ENCODE measurements around the gene UXT. TPM values are rescaled to one million over a fixed set of nuclear protein-coding genes. Genes with fewer than 3 reads are reported as not detected.
"Not testable (repeated sequence)": the region's sequence is repeated elsewhere in the genome, so short reads cannot be mapped to it uniquely, and the experiment has no call there.

Gene UXT, protein sequence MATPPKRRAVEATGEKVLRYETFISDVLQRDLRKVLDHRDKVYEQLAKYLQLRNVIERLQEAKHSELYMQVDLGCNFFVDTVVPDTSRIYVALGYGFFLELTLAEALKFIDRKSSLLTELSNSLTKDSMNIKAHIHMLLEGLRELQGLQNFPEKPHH
- 176 TPM for total RNA-seq

DNA sequence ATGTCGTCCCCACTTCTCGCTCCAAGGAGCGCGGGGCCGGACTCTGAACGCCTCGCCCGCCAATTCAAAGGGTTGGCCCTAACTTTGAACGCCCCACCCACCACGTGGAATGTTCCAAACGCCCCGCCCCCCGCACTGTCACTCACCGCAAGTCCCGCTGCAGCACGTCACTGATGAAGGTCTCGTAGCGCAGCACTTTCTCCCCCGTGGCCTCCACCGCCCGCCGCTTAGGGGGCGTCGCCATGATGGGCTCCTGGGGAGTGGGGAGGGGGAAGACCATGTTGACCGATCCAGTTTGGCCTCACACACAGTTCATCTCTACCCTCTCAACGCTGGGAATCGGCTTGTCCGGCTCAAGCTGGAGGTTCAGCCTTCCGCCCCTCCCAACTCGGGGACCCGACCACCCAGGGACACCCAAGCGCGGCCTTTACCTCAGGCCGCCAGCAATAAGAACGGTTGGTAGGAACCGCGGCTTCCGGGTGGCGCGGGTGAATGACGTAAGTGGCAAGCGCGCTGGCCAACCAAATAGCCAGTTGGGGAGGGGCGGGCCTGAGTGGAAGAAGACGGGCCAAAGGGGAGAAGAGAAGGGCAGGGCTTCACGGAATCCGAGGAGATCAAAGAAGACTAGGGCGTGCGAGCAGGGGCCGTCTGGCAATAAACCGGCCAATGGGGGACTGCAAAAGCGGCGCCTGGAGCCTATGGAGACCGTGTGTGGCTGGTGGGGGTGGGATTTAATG lies at the start of gene UXT:
Gene UXT (minus strand): TSS at position 497 of the 737 bp plus-strand sequence. CDS start 253 bp downstream, at position 244.
- H3K27me3 ChIP-seq (ENCODE audit: insufficient read depth, low read length), result no peaks in the 10 kb centered on the region
- H3K9me3 ChIP-seq (ENCODE audit: low read depth, low read length), result no peaks in the 10 kb centered on the region
- peaks cover 15% of the 10 kb centered on the region for H3K4me1 ChIP-seq (ENCODE audit: insufficient read depth, low read length)
- peak within 1 kb of the TSS; percentile 66 for H3K4me3 ChIP-seq (ENCODE audit: low read length)

DNA sequence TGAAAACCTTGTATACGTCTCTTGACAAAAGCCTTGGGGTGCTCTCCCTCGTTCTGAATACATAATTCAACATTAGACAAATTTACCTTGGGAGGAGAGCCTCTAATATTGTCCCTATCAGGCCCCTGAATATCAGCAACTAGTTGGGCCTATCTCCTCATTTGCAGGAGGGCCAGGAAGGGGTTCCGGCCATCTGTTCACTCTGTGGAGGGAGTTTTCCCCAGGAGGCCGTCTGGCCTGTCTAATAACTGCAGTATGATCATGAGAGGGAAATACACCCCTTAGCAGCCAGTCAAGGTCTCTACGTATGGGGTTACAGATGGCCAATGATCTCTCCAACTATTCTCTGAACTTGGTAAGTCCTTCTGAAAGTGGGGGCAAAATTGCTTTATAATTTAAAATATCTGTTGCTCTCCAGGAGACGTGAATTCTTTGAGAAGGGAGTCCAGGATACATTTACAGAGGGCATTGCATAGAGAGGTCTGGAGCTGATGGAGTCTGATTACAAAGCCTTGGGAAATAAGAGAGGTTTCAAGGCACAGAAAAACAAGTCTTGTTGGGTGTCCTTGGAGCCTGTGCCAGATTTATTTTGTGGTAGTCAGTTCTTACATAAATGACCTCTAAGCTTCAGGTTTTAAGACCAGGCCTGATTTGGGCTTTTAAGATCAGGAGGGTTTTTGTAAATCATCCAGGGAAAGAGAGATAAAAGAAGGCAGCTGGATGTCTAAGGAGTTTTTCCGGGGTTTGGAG lies 48.2 kb upstream of the UXT start:
- Histone ChIP-seq H3K27me3 (ENCODE audit: insufficient read depth, low read length) (no peaks in the 10 kb centered on the region), H3K4me1 (ENCODE audit: insufficient read depth, low read length) (no peaks in the 10 kb centered on the region), H3K4me3 (ENCODE audit: low read length) (no peak overlapping the region), H3K9me3 (ENCODE audit: low read depth, low read length) (no peaks in the 10 kb centered on the region)

DNA sequence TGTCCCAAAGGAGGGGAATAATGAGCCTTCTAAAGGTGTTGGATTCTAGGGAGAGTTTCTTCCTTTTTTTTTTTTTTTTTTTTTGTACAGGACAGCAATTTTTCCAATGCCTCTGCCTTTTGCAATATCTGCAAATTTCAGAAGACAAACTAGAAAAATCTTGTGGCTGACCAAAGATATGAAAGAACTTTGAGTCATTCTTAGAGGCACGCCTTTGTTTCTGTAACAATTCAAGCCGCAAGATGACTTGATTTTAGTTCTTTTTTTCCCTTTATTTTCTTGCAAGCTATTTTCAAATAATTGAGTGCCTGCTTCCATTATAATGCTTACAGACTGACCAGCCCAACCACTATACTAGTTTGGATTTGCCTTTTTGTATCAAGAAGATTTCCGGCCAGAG lies 47.6 kb upstream of the UXT start:
- H3K4me1 ChIP-seq (ENCODE audit: insufficient read depth, low read length), result no peaks in the 10 kb centered on the region
- H3K4me3 ChIP-seq (ENCODE audit: low read length), result no peak overlapping the region
- H3K9me3 ChIP-seq (ENCODE audit: low read depth, low read length), result no peaks in the 10 kb centered on the region
- H3K27me3 ChIP-seq (ENCODE audit: insufficient read depth, low read length), result no peaks in the 10 kb centered on the region

DNA sequence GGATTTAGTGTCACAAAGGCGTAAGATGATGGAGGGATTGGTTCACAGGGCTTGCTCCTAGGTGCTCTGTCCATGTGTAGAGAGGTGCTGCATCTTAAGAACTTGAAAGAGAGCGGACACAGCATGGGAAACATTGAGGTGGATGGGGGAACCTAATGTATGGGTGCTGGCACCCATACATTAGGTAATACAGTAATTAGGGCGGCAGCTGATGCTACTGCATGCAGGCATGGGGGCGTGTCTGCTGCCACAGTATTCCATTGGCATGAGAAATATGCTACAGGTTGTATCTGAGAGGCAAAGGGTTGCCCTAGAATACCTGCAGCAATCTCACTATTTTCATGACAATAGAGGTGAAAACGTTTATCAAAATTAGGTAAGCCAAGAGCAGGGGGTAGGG lies 45.8 kb upstream of the UXT start:
- Histone ChIP-seq H3K4me1 (ENCODE audit: insufficient read depth, low read length) (no peaks in the 10 kb centered on the region), H3K27me3 (ENCODE audit: insufficient read depth, low read length) (no peaks in the 10 kb centered on the region), H3K4me3 (ENCODE audit: low read length) (no peak overlapping the region), H3K9me3 (ENCODE audit: low read depth, low read length) (no peaks in the 10 kb centered on the region)

DNA sequence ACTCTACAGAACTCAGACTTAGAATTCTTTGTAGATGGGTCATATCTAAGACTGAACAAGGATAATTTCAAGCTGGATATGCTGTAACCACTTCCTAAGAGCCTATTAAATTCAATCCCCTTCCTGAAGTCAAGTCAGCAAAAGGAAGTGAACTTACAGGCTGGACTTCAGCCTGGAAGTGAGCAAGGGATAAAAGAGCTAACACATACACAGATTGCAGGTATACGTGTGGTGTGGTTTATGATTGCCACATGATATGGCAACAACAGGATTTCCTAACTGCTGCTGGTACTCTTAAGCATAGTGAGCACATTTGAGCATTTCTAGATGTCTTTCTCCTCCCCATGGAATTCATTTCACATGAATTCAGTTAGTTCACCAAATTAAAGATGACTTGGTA lies 38.2 kb upstream of the UXT start:
- H3K9me3 ChIP-seq (ENCODE audit: low read depth, low read length), result no peaks in the 10 kb centered on the region
- H3K4me1 ChIP-seq (ENCODE audit: insufficient read depth, low read length), result no peaks in the 10 kb centered on the region
- H3K27me3 ChIP-seq (ENCODE audit: insufficient read depth, low read length), result no peaks in the 10 kb centered on the region

DNA sequence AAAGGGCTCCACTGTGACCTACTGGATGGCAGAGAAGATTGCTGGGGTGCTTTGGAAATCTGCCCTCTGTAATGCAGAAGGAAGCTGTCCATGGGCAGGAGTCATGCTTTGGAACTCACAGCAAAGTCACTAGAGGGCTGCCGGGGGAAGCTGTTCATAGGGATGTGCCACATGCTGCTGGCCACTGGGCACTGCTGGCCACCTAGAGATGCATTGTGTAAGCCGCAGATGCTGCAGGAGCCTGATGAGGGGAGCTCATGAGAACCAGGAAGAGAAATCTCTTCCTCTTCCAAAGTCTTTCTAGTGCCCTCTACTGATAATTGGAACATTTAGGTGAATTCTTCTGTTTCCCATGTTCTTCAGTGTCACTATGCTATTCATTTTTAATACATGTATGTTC lies 31.2 kb upstream of the UXT start:
- Histone ChIP-seq H3K4me1 (ENCODE audit: insufficient read depth, low read length) (no peaks in the 10 kb centered on the region), H3K9me3 (ENCODE audit: low read depth, low read length) (no peaks in the 10 kb centered on the region), H3K27me3 (ENCODE audit: insufficient read depth, low read length) (no peaks in the 10 kb centered on the region), H3K4me3 (ENCODE audit: low read length) (no peak overlapping the region)

More for the DNA sequence above, 38.2 kb upstream of the UXT start:
- no peak overlapping the region for H3K4me3 ChIP-seq (ENCODE audit: low read length)

DNA sequence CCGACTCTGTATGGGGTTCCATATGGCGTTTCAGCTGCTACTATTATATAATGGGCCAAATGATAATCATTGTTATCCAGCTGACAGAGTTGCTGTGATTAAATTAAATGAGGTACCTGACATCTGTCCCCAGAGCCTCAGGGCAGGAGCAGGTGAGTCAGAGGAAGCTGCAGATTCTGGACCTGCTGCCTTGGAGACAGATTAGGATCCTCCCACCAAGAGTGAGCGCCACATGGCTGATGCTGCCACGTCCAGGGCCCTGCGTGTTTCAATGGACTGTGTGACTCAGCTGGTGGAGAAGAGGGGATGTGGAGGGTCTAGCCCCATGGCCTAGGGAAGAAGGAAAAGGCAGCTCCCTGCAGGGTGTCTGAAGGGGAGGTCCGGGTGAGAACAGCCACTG lies 28.3 kb upstream of the UXT start:
- Histone ChIP-seq H3K4me3 (ENCODE audit: low read length) (no peak overlapping the region), H3K9me3 (ENCODE audit: low read depth, low read length) (no peaks in the 10 kb centered on the region), H3K27me3 (ENCODE audit: insufficient read depth, low read length) (no peaks in the 10 kb centered on the region), H3K4me1 (ENCODE audit: insufficient read depth, low read length) (no peaks in the 10 kb centered on the region)

DNA sequence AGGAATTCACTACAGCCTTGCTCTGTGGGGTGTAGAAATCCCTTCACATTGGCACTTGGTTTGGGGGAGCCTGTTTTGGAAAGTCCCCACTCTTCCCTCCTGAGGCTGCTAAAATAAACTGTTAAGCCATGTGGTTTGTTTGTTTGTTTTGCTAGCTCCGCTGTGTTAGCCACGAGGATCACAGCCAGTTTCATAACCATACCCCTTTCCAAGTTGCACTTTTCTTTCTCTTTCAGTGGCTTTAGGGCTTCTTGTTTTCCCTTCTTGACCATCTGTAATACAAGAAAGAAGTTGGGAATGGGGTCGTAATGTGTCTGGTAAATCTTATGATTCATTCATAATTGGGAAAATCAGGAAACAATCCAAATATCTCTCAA lies 24.8 kb upstream of the UXT start:
- Histone ChIP-seq H3K4me1 (ENCODE audit: insufficient read depth, low read length) (no peaks in the 10 kb centered on the region), H3K27me3 (ENCODE audit: insufficient read depth, low read length) (no peaks in the 10 kb centered on the region), H3K9me3 (ENCODE audit: low read depth, low read length) (no peaks in the 10 kb centered on the region), H3K4me3 (ENCODE audit: low read length) (no peak overlapping the region)

DNA sequence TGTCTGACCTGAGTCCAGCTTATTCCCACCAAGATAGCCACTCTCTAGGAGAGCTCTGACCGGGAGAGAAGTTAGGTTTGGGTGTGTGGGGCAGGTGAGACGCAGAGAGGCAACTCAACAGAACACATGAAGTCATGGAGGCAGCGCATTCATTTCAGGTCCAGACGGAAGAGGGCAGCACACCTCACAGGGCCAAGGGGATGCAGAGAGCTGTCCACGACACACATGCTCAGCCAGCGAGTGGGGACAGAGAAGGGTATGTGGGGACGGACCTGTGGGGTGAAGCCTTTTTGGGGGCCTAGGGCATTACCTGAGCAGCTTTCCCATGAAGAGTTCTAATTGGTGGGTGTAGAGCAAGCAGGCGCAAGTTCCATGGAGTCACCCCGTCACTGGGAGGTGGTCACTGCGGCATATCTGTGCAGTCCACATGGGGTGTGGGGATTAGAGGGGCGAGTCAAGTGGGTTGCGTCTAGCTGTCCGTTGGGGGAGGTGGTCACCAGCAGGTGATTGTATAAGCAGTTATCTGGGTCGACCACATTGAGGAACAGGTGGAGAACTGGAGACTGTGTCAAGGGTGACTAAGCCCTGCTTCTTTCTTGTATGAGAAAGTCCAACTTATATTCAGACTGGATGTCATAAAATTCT lies 24.3 kb upstream of the UXT start:
- Histone ChIP-seq H3K9me3 (ENCODE audit: low read depth, low read length) (no peaks in the 10 kb centered on the region), H3K27me3 (ENCODE audit: insufficient read depth, low read length) (no peaks in the 10 kb centered on the region), H3K4me1 (ENCODE audit: insufficient read depth, low read length) (no peaks in the 10 kb centered on the region), H3K4me3 (ENCODE audit: low read length) (no peak overlapping the region)

DNA sequence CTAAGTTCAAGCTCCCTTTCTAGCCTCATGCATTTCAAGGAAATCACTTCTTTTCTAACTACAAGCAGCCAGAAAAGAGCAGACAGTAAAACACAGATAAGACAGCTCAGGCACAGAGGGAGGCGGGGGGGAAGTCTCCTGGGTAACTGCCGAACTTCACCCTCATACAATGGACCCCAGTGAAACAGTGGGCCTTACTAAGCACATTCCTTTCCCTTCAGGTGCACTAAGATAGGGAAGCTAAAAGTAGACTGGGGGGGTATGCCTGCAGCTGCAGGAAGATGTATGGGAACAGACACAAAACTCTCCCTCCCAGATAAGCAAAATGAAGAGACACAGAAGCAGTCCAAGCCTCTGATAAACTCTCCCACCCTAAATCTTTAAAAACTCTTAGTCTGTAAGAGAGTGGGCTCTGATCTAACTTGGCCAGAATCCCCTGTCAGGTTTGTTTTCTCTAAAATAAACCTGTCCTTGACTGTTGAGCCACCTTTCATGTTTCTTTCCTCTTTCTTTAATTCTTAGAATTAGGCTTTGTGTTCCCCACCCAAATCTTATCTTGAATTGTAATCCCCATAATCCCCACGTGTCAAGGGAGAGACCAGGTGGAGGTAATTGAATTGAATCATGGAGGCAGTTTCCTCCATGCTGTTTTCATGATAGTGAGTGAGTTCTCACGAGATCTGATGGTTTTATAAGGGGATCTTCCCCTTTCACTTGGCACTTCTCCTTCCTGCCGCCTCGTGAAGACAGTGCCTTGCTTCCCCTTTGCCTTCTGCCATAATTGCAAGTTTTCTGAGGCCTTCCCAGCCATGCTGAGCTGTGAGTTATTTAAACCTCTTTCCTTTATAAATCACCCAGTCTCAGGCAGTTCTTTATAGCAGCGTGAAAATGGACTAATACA lies 17.2 kb upstream of the UXT start:
- H3K4me1 ChIP-seq (ENCODE audit: insufficient read depth, low read length); H3K9me3 ChIP-seq (ENCODE audit: low read depth, low read length); H3K4me3 ChIP-seq (ENCODE audit: low read length): not testable (repeated sequence)

DNA sequence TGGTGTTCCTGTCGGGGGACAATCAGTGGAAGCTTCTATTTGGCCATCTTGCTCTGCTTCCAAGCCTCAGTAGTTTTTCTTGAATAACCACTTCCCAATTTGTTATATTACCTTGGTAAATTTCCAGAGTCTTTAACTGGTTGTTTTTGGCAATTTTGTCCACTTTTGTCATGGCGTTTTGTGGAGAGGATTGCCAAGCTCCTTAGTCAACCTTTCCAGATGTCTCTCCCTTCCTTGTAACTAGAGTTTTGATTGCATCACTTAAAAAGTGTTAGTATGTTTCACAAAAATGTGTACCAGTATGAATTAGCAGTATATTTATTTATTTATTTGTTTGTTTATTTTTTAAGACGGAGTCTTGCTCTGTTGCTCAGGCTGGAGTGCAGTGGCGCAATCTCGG lies 15.8 kb upstream of the UXT start:
- Histone ChIP-seq H3K9me3 (ENCODE audit: low read depth, low read length) (no peaks in the 10 kb centered on the region), H3K27me3 (ENCODE audit: insufficient read depth, low read length) (no peaks in the 10 kb centered on the region), H3K4me1 (ENCODE audit: insufficient read depth, low read length) (no peaks in the 10 kb centered on the region), H3K4me3 (ENCODE audit: low read length) (no peak overlapping the region)

More for the DNA sequence above, 17.2 kb upstream of the UXT start:
- not testable (repeated sequence) for H3K27me3 ChIP-seq (ENCODE audit: insufficient read depth, low read length)

DNA sequence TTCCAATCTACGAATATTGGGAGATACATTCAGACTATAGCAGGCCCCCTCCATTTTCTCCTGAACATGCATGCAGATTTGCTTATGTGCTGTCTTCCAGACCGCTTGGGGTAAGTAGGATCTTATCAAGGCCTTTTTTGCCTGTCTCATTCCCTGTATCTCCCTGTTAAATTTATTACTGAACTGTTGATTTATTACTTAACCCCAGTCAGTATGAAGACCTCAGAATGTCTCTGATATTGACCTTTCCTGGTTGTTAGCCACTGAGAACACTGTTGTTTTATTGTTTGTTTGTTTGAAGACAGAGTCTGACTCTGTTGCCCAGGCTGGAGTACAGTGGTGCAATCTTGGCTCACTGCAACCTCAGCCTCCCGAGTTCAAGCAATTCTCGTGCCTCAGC lies 6.8 kb upstream of the UXT start:
- not testable (repeated sequence) for H3K4me3 ChIP-seq (ENCODE audit: low read length); H3K27me3 ChIP-seq (ENCODE audit: insufficient read depth, low read length); H3K4me1 ChIP-seq (ENCODE audit: insufficient read depth, low read length); H3K9me3 ChIP-seq (ENCODE audit: low read depth, low read length)

DNA sequence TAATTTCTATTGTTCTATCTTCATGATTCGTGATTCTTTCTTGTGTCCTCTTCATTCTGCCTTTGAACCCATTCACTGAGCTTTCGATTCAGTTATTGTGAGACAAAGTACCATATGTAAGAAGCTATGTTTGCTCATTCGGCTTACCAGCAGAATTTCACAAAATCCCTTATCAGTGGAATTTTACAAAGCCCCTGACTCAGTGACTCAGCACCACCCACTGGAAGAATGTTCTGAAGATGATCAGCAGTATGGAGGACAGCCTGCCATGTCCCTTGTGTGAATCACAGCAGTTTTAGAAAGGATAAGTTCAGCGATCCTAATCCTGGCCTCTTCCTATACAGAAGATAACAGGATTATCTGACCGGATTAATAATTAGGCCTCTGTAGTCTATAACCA lies 5.8 kb upstream of the UXT start:
- peaks cover under 1% of the 10 kb centered on the region for H3K4me1 ChIP-seq (ENCODE audit: insufficient read depth, low read length)
- no peak overlapping the region for H3K4me3 ChIP-seq (ENCODE audit: low read length)
- H3K9me3 ChIP-seq (ENCODE audit: low read depth, low read length), result no peaks in the 10 kb centered on the region
- H3K27me3 ChIP-seq (ENCODE audit: insufficient read depth, low read length), result no peaks in the 10 kb centered on the region

DNA sequence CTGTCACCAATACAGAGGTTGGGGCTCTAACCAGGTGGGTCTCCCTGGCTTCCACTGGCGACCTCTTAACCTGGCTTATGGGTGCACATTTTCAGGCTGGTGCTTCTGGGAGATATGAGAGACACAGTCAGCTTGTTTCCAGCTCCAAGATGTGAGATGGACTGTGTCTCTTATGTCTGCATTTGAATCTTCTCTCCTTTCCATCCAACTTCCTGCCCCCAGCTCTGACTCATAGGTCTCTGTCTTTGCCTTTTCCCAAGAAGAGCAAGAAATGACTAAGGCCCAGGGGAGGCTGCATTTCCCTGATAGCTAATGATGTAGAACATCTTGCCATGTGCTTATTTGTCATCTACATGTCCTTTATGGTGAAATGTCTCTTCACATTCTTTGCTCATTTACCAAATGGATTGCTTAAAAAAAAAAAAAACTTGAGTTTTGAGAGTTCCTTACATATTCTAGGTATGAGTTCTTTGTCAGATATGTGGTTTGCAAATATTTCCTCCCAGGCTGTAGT lies 3.2 kb upstream of the UXT start:
- H3K27me3 ChIP-seq (ENCODE audit: insufficient read depth, low read length), result no peaks in the 10 kb centered on the region
- H3K4me3 ChIP-seq (ENCODE audit: low read length), result no peak overlapping the region
- H3K4me1 ChIP-seq (ENCODE audit: insufficient read depth, low read length), result peaks cover 15% of the 10 kb centered on the region
- no peaks in the 10 kb centered on the region for H3K9me3 ChIP-seq (ENCODE audit: low read depth, low read length)
